Fibroblast of lung (primary cell): ENCODE results near the gene CTNNA1.

Source experiments
- EZH2 ChIP-seq: IDR thresholded peaks from 2 replicates; pipeline ENCODE4 v1.5.1; 2012; ENCODE audit warnings: low read length, control low read depth, mild to moderate bottlenecking; ENCODE audit errors: missing control alignments
- TF ChIP-seq, protein P1 (sequence below), 2 donors: IDR thresholded peaks in 1 of 2; conservative IDR thresholded peaks in 1 of 2; 1 replicate in 1 of 2; 2 replicates in 1 of 2; pipeline ENCODE4 v1.5.1; 2011 to 2012; ENCODE audit warnings: low read length in 2 of 2, control low read depth in 1 of 2, inconsistent platforms in 1 of 2, low read depth in 1 of 2, mild to moderate bottlenecking in 1 of 2

GRCh38 chr5:138792195-138792790 lies 39.1 kb downstream of the CTNNA1 start:
- TF ChIP-seq, protein P1, sequence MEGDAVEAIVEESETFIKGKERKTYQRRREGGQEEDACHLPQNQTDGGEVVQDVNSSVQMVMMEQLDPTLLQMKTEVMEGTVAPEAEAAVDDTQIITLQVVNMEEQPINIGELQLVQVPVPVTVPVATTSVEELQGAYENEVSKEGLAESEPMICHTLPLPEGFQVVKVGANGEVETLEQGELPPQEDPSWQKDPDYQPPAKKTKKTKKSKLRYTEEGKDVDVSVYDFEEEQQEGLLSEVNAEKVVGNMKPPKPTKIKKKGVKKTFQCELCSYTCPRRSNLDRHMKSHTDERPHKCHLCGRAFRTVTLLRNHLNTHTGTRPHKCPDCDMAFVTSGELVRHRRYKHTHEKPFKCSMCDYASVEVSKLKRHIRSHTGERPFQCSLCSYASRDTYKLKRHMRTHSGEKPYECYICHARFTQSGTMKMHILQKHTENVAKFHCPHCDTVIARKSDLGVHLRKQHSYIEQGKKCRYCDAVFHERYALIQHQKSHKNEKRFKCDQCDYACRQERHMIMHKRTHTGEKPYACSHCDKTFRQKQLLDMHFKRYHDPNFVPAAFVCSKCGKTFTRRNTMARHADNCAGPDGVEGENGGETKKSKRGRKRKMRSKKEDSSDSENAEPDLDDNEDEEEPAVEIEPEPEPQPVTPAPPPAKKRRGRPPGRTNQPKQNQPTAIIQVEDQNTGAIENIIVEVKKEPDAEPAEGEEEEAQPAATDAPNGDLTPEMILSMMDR (conservative IDR thresholded peaks at IDR 0.05 in 1 of 2, IDR thresholded peaks at IDR 0.05 in 1 of 2; ENCODE audit: low read depth in 1 of 2, low read length in 2 of 2): no peak
- no peak for TF ChIP-seq EZH2
